ENCODE data around the gene RAPGEF1.

GRCh38 chr9:131621551-131622358 lies 118.1 kb downstream of the RAPGEF1 start:
- TF ChIP-seq, protein P1, sequence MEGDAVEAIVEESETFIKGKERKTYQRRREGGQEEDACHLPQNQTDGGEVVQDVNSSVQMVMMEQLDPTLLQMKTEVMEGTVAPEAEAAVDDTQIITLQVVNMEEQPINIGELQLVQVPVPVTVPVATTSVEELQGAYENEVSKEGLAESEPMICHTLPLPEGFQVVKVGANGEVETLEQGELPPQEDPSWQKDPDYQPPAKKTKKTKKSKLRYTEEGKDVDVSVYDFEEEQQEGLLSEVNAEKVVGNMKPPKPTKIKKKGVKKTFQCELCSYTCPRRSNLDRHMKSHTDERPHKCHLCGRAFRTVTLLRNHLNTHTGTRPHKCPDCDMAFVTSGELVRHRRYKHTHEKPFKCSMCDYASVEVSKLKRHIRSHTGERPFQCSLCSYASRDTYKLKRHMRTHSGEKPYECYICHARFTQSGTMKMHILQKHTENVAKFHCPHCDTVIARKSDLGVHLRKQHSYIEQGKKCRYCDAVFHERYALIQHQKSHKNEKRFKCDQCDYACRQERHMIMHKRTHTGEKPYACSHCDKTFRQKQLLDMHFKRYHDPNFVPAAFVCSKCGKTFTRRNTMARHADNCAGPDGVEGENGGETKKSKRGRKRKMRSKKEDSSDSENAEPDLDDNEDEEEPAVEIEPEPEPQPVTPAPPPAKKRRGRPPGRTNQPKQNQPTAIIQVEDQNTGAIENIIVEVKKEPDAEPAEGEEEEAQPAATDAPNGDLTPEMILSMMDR (IDR thresholded peaks at IDR 0.05) = no peak
- TF ChIP-seq POLR2A (IDR thresholded peaks at IDR 0.05) (no peak), POLR2AphosphoS5 (IDR thresholded peaks at IDR 0.05) (no peak)
